IMR-90 (cell line): ENCODE data around the gene CUX1.

Source experiments
- BHLHE40 ChIP-seq: fragments of 150-350 bp; IDR thresholded peaks from 2 replicates; pipeline ENCODE4 v1.6.1; 2016; ENCODE audit warnings: mild to moderate bottlenecking, low read depth, low read length
- CEBPB ChIP-seq: IDR thresholded peaks from 2 replicates; pipeline ENCODE4 v1.6.1; 2012; ENCODE audit warnings: low read depth, low read length, improper control_type of control experiment
- CHD1 ChIP-seq: IDR thresholded peaks from 2 replicates; pipeline ENCODE4 v1.6.1; 2012; ENCODE audit warnings: low read depth, low read length, improper control_type of control experiment
- FOS ChIP-seq: fragments of 150-350 bp; IDR thresholded peaks from 2 replicates; pipeline ENCODE4 v1.6.1; 2016; ENCODE audit warnings: low read depth, low read length
- MAFK ChIP-seq: IDR thresholded peaks from 2 replicates; pipeline ENCODE4 v1.6.1; 2012; ENCODE audit warnings: low read depth, low read length, improper control_type of control experiment
- MXI1 ChIP-seq: IDR thresholded peaks from 2 replicates; pipeline ENCODE4 v1.6.1; 2012; ENCODE audit warnings: low read depth, mild to moderate bottlenecking, low read length, moderate library complexity, borderline replicate concordance
- NFE2L2 ChIP-seq: fragments of 150-350 bp; IDR thresholded peaks from 2 replicates; pipeline ENCODE4 v1.6.1; 2016; ENCODE audit warnings: low read depth, mild to moderate bottlenecking, low read length
- POLR2A ChIP-seq: IDR thresholded peaks from 2 replicates; pipeline ENCODE4 v1.6.1; 2012; ENCODE audit warnings: mild to moderate bottlenecking, low read depth, low read length
- RAD21 ChIP-seq: IDR thresholded peaks from 2 replicates; pipeline ENCODE4 v1.6.1; 2012; ENCODE audit warnings: low read length, improper control_type of control experiment
- RCOR1 ChIP-seq: IDR thresholded peaks from 2 replicates; pipeline ENCODE4 v1.6.1; 2012; ENCODE audit warnings: mild to moderate bottlenecking, low read length, improper control_type of control experiment; ENCODE audit not compliant: insufficient replicate concordance
- SMC3 ChIP-seq: fragments of 150-350 bp; IDR thresholded peaks from 2 replicates; pipeline ENCODE4 v1.6.1; 2016; ENCODE audit warnings: low read depth, mild to moderate bottlenecking, antibody characterized with exemption, low read length, moderate library complexity
- USF2 ChIP-seq: fragments of 150-350 bp; IDR thresholded peaks from 2 replicates; pipeline ENCODE4 v1.6.1; 2017; ENCODE audit warnings: mild to moderate bottlenecking, antibody characterized with exemption, low read length, low read depth
- TF ChIP-seq, protein P1 (sequence below): conservative IDR thresholded peaks from 2 replicates; pipeline ENCODE4 v1.5.1; 2012; ENCODE audit warnings: mild to moderate bottlenecking, low read depth, low read length, improper control_type of control experiment

DNA sequence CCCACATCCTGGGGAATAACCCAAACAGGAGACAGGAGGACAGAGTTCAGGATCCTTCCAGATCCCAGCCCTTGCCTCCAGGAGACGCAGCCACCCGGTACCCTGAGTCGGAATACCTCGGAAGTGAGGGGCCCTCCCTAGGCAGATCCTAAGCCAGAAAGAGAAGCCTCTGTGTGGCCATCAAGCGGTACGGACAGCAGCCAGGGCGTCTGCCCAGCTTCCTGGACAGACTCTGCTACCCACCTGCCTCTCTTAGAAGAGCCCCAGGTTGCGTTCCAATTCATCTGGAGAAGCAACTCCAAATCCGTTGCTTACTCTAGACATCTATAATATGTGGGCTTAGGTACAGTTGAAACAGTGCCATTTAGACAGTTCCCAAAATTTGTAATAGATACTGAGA, 249.1 kb downstream of the CUX1 start:
- TF ChIP-seq NFE2L2 (no peak), MAFK (no peak), CHD1 (no peak), POLR2A (no peak), BHLHE40 (no peak), CEBPB (no peak), USF2 (no peak), RAD21 (no peak), MXI1 (no peak), SMC3 (no peak), FOS (no peak), RCOR1 (no peak)
- TF ChIP-seq, protein P1, sequence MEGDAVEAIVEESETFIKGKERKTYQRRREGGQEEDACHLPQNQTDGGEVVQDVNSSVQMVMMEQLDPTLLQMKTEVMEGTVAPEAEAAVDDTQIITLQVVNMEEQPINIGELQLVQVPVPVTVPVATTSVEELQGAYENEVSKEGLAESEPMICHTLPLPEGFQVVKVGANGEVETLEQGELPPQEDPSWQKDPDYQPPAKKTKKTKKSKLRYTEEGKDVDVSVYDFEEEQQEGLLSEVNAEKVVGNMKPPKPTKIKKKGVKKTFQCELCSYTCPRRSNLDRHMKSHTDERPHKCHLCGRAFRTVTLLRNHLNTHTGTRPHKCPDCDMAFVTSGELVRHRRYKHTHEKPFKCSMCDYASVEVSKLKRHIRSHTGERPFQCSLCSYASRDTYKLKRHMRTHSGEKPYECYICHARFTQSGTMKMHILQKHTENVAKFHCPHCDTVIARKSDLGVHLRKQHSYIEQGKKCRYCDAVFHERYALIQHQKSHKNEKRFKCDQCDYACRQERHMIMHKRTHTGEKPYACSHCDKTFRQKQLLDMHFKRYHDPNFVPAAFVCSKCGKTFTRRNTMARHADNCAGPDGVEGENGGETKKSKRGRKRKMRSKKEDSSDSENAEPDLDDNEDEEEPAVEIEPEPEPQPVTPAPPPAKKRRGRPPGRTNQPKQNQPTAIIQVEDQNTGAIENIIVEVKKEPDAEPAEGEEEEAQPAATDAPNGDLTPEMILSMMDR: no peak
